Breast epithelium (tissue), 3 donors: ENCODE results near the gene COPZ2.
"Not testable (repeated sequence)": the region's sequence is repeated elsewhere in the genome, so short reads cannot be mapped to it uniquely, and the experiment has no call there.

Experiments
- POLR2A ChIP-seq: fragments of 450-650 bp; IDR thresholded peaks from one replicate; pipeline ENCODE4 v1.6.1; 2016; ENCODE audit warnings: antibody characterized with exemption, mild to moderate bottlenecking, moderate library complexity
- TF ChIP-seq, protein P1 (sequence below), 3 donors: fragments of 450-650 bp; IDR thresholded peaks; one replicate each; pipeline ENCODE4 v1.5.1; 2016 to 2017; ENCODE audit warnings: antibody characterized with exemption in 3 of 3, mild to moderate bottlenecking in 3 of 3, moderate library complexity in 3 of 3

DNA sequence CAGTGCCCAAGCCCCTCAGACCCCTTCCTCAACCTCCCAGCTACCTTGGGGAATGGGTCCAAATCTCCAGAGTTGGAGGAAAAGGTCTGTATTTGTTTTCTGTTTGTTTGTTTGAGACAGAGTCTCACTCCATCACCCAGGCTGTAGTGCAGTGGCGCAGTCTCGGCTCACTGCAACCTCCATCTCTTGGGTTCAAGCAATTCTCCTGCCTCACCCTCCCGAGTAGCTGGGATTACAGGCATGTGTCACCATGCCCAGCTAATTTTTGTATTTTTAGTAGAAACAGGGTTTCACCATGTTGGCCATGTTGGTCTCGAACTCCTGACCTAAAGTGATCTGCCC is 19.8 kb downstream of the COPZ2 start:
- TF ChIP-seq, protein P1, sequence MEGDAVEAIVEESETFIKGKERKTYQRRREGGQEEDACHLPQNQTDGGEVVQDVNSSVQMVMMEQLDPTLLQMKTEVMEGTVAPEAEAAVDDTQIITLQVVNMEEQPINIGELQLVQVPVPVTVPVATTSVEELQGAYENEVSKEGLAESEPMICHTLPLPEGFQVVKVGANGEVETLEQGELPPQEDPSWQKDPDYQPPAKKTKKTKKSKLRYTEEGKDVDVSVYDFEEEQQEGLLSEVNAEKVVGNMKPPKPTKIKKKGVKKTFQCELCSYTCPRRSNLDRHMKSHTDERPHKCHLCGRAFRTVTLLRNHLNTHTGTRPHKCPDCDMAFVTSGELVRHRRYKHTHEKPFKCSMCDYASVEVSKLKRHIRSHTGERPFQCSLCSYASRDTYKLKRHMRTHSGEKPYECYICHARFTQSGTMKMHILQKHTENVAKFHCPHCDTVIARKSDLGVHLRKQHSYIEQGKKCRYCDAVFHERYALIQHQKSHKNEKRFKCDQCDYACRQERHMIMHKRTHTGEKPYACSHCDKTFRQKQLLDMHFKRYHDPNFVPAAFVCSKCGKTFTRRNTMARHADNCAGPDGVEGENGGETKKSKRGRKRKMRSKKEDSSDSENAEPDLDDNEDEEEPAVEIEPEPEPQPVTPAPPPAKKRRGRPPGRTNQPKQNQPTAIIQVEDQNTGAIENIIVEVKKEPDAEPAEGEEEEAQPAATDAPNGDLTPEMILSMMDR (IDR thresholded peaks at IDR 0.05) = not testable (repeated sequence)
- not testable (repeated sequence) for TF ChIP-seq POLR2A
